Neural cell (in vitro differentiated cells): ENCODE results near the gene DNAJC16. TPM values are rescaled to one million over a fixed set of nuclear protein-coding genes. Genes with fewer than 3 reads are reported as not detected.

Experiments used
- H2AFZ ChIP-seq: fragments of 200-600, 300-800 bp; sonication (generic), shearing (Covaris generic); 2 replicates; pipeline ENCODE4 v1.6.0; 2014; ENCODE audit warnings: low read depth, mild to moderate bottlenecking, antibody characterized with exemption, low read length, moderate library complexity
- H3F3A ChIP-seq: fragments of 200-600 bp; shearing (Covaris generic); 2 replicates; pipeline ENCODE4 v1.6.1; 2016; ENCODE audit warnings: mild to moderate bottlenecking, moderate library complexity, mixed read lengths, antibody characterized with exemption, low read length; ENCODE audit not compliant: insufficient read depth, poor library complexity, severe bottlenecking
- H3K27ac ChIP-seq: fragments of 200-600, 300-800 bp; sonication (generic), shearing (Covaris generic); 2 replicates; pipeline ENCODE4 v1.5.1; 2014; ENCODE audit warnings: mild to moderate bottlenecking, low read length, moderate library complexity
- H3K27me3 ChIP-seq: fragments of 300-800, 200-600 bp; sonication (generic), shearing (Covaris generic); 2 replicates; pipeline ENCODE4 v1.6.0; 2014; ENCODE audit warnings: mild to moderate bottlenecking, low read depth, low read length, moderate library complexity; ENCODE audit not compliant: insufficient read depth
- H3K36me3 ChIP-seq: fragments of 300-800, 200-600 bp; sonication (generic), shearing (Covaris generic); 2 replicates; pipeline ENCODE4 v1.5.1; 2014; ENCODE audit warnings: mild to moderate bottlenecking, antibody characterized with exemption, low read length, moderate library complexity; ENCODE audit not compliant: insufficient read depth
- H3K4me2 ChIP-seq: fragments of 300-800, 200-600 bp; sonication (generic), shearing (Covaris generic); 2 replicates; pipeline ENCODE4 v1.6.0; 2014; ENCODE audit warnings: mild to moderate bottlenecking, low read length
- H3K4me3 ChIP-seq: fragments of 300-800, 200-600 bp; sonication (generic), shearing (Covaris generic); 2 replicates; pipeline ENCODE4 v1.5.1; 2014; ENCODE audit warnings: mild to moderate bottlenecking, low read length, moderate library complexity
- H3K79me2 ChIP-seq: fragments of 200-600 bp; shearing (Covaris generic); replicated peaks from 2 replicates; pipeline ENCODE4 v1.6.0; 2014; ENCODE audit warnings: mild to moderate bottlenecking, low read length, moderate library complexity; ENCODE audit not compliant: insufficient read depth
- H3K9ac ChIP-seq: fragments of 300-800, 200-600 bp; sonication (generic), shearing (Covaris generic); 2 replicates; pipeline ENCODE4 v1.6.1; 2016; ENCODE audit warnings: mild to moderate bottlenecking, low read length, mixed read lengths
- H3K9me2 ChIP-seq: fragments of 200-600 bp; shearing (Covaris generic); 2 replicates; pipeline ENCODE4 v1.6.1; 2016; ENCODE audit warnings: mild to moderate bottlenecking, low read length, mixed read lengths; ENCODE audit not compliant: insufficient read depth
- H3K9me3 ChIP-seq: fragments of 200-600, 300-800 bp; sonication (generic), shearing (Covaris generic); 2 replicates; pipeline ENCODE4 v1.6.1; 2016; ENCODE audit warnings: mild to moderate bottlenecking, mixed run types, low read length, moderate library complexity, mixed read lengths
- H4K20me1 ChIP-seq: fragments of 200-600 bp; shearing (Covaris generic); 2 replicates; pipeline ENCODE4 v1.6.1; 2016; ENCODE audit warnings: mild to moderate bottlenecking, mixed run types; ENCODE audit not compliant: insufficient read depth
- EP300 ChIP-seq: fragments of 450-650 bp; conservative IDR thresholded peaks from 2 replicates; pipeline ENCODE4 v1.6.1; 2014; ENCODE audit warnings: antibody characterized with exemption, mild to moderate bottlenecking, moderate library complexity; ENCODE audit not compliant: poor library complexity, severe bottlenecking
- EZH2 ChIP-seq: fragments of 200-600, 300-800 bp; shearing (Covaris generic), sonication (generic); IDR thresholded peaks from 2 replicates; pipeline ENCODE4 v1.6.1; 2014; ENCODE audit warnings: antibody characterized with exemption, low read length, borderline replicate concordance, mild to moderate bottlenecking; ENCODE audit not compliant: insufficient read depth, poor library complexity, severe bottlenecking
- MXI1 ChIP-seq: fragments of 450-650 bp; conservative IDR thresholded peaks from 2 replicates; pipeline ENCODE4 v1.6.1; 2014; ENCODE audit warnings: antibody characterized with exemption, mild to moderate bottlenecking; ENCODE audit not compliant: poor library complexity, severe bottlenecking
- POLR2AphosphoS5 ChIP-seq: IDR thresholded peaks from 2 replicates; pipeline ENCODE4 v1.6.1; 2012
- RAD21 ChIP-seq: fragments of 450-650 bp; conservative IDR thresholded peaks from 2 replicates; pipeline ENCODE4 v1.6.1; 2014; ENCODE audit warnings: antibody characterized with exemption, mild to moderate bottlenecking, moderate library complexity
- SMC3 ChIP-seq: fragments of 450-650 bp; conservative IDR thresholded peaks from 2 replicates; pipeline ENCODE4 v1.6.1; 2014; ENCODE audit warnings: antibody characterized with exemption, mild to moderate bottlenecking, moderate library complexity; ENCODE audit not compliant: poor library complexity
- TAF1 ChIP-seq: IDR thresholded peaks from 2 replicates; pipeline ENCODE4 v1.6.1; 2012; ENCODE audit warnings: low read depth
- polyA plus RNA-seq: library from polyadenylated mRNA; depleted of rRNA; stranded (reverse); fragments of >200 nt; gene quantifications from 2 replicates; pipeline ENCODE4 v1.2.3, GENCODE V29; 2014
- TF ChIP-seq, protein P1 (sequence below): IDR thresholded peaks from 2 replicates; pipeline ENCODE4 v1.6.1; 2012; ENCODE audit warnings: borderline replicate concordance
- TF ChIP-seq, protein P2 (sequence below): fragments of 450-650 bp; IDR thresholded peaks from 2 replicates; pipeline ENCODE4 v1.5.1; 2014; ENCODE audit warnings: antibody characterized with exemption, mild to moderate bottlenecking, moderate library complexity; ENCODE audit not compliant: poor library complexity, severe bottlenecking

The DNAJC16 gene
- polyA plus RNA-seq, 1 donor from 2014 or later = 10.9 TPM

DNA sequence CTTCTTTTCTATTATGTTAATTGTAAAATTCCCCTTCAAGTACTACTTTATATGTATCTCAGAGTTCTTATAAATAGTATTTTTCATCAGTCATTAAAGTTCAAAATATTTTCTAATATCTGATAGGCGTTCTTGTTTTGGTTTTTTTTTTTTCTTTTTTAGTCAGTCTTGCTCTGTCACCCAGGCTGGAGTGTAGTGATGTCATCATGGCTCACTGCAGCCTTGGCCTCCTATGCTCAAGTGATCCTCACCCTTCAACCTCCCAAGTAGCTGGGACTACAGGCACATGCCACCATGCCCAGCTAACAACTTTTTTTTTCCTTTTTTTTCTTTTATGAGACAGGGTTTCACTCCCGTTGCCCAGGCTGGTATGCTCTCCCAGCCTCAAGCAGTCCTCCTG, 30.9 kb downstream of the DNAJC16 start:
- H3F3A ChIP-seq = no peaks in the 10 kb centered on the region
- no peak overlapping the region for H3K27ac ChIP-seq
- TF ChIP-seq EP300 = no peak
- TF ChIP-seq, protein P1, sequence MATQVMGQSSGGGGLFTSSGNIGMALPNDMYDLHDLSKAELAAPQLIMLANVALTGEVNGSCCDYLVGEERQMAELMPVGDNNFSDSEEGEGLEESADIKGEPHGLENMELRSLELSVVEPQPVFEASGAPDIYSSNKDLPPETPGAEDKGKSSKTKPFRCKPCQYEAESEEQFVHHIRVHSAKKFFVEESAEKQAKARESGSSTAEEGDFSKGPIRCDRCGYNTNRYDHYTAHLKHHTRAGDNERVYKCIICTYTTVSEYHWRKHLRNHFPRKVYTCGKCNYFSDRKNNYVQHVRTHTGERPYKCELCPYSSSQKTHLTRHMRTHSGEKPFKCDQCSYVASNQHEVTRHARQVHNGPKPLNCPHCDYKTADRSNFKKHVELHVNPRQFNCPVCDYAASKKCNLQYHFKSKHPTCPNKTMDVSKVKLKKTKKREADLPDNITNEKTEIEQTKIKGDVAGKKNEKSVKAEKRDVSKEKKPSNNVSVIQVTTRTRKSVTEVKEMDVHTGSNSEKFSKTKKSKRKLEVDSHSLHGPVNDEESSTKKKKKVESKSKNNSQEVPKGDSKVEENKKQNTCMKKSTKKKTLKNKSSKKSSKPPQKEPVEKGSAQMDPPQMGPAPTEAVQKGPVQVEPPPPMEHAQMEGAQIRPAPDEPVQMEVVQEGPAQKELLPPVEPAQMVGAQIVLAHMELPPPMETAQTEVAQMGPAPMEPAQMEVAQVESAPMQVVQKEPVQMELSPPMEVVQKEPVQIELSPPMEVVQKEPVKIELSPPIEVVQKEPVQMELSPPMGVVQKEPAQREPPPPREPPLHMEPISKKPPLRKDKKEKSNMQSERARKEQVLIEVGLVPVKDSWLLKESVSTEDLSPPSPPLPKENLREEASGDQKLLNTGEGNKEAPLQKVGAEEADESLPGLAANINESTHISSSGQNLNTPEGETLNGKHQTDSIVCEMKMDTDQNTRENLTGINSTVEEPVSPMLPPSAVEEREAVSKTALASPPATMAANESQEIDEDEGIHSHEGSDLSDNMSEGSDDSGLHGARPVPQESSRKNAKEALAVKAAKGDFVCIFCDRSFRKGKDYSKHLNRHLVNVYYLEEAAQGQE = no peak
- no peak for TF ChIP-seq MXI1
- no peak for TF ChIP-seq TAF1
- no peak for TF ChIP-seq SMC3
- no peak for TF ChIP-seq RAD21
- no peak for TF ChIP-seq POLR2AphosphoS5
- TF ChIP-seq EZH2 = no peak
- TF ChIP-seq, protein P2, sequence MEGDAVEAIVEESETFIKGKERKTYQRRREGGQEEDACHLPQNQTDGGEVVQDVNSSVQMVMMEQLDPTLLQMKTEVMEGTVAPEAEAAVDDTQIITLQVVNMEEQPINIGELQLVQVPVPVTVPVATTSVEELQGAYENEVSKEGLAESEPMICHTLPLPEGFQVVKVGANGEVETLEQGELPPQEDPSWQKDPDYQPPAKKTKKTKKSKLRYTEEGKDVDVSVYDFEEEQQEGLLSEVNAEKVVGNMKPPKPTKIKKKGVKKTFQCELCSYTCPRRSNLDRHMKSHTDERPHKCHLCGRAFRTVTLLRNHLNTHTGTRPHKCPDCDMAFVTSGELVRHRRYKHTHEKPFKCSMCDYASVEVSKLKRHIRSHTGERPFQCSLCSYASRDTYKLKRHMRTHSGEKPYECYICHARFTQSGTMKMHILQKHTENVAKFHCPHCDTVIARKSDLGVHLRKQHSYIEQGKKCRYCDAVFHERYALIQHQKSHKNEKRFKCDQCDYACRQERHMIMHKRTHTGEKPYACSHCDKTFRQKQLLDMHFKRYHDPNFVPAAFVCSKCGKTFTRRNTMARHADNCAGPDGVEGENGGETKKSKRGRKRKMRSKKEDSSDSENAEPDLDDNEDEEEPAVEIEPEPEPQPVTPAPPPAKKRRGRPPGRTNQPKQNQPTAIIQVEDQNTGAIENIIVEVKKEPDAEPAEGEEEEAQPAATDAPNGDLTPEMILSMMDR = no peak
- H3K79me2 ChIP-seq = no peaks in the 10 kb centered on the region
- no peak overlapping the region for H2AFZ ChIP-seq
- H3K9me3 ChIP-seq = no peaks in the 10 kb centered on the region
- no peak overlapping the region for H3K4me3 ChIP-seq
- H3K4me2 ChIP-seq = no peak overlapping the region
- H3K9ac ChIP-seq = no peak overlapping the region
- H3K9me2 ChIP-seq = no peaks in the 10 kb centered on the region
- no peaks in the 10 kb centered on the region for H4K20me1 ChIP-seq
- no peaks in the 10 kb centered on the region for H3K27me3 ChIP-seq
- H3K36me3 ChIP-seq = no peaks in the 10 kb centered on the region

DNA sequence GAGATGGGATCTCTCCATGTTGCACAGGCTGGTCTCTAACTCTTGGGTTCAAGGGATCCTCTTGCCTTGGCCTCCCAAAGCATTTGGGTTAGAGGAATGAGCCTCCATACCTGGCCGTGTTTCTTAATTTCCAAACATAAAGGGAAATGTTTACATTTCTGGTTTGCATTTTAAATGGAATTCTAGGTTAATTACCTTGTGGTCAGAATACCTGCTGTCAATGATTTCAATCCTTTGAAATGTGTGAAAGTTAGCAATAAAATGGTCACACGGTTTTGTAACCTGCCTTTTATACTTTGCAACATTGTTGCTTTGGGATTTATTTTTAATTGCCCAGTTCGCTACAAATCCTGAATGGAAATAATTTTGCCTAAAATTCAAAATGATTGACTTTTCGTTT, 31.9 kb downstream of the DNAJC16 start:
- Histone ChIP-seq H3K9me2 (no peaks in the 10 kb centered on the region), H3K36me3 (no peaks in the 10 kb centered on the region), H3K4me2 (no peak overlapping the region), H3K27me3 (no peaks in the 10 kb centered on the region), H4K20me1 (no peaks in the 10 kb centered on the region), H3K9ac (no peak overlapping the region), H3K79me2 (no peaks in the 10 kb centered on the region), H3K9me3 (no peaks in the 10 kb centered on the region), H3K27ac (no peak overlapping the region), H2AFZ (no peak overlapping the region), H3K4me3 (no peak overlapping the region), H3F3A (no peaks in the 10 kb centered on the region)
- TF ChIP-seq, protein P2 = no peak
- TF ChIP-seq EZH2 (no peak), POLR2AphosphoS5 (no peak), SMC3 (no peak), MXI1 (no peak), RAD21 (no peak), TAF1 (no peak), EP300 (no peak)
- TF ChIP-seq, protein P1 = no peak
